A549 (cell line): Measurements from ENCODE around the gene LRRC7.

ENCODE experiments used
- EHMT2 ChIP-seq: fragments of 200-600 bp; sonication (generic); IDR thresholded peaks from 2 replicates; pipeline ENCODE4 v1.6.1; 2016; ENCODE audit warnings: antibody characterized with exemption, low read depth, mild to moderate bottlenecking, moderate library complexity
- EP300 ChIP-seq, 2 experiments: fragments of >200 bp; sonication (Bioruptor Twin); formaldehyde crosslinking; IDR thresholded peaks; 2 replicates in 1 of 2; 3 replicates in 1 of 2; pipeline ENCODE4 v1.6.1; 2016 to 2017
- FOXS1 ChIP-seq: fragments of 250-450 bp; sonication (Bioruptor Pico); IDR thresholded peaks from 2 replicates; pipeline ENCODE4 v1.5.0; 2020; ENCODE audit warnings: mild to moderate bottlenecking, moderate library complexity
- POLR2A ChIP-seq: IDR thresholded peaks from 2 replicates; pipeline ENCODE4 v1.6.1; 2012; ENCODE audit warnings: mild to moderate bottlenecking, low read length
- TF ChIP-seq, protein P1 (sequence below): fragments of >200 bp; sonication (Bioruptor Twin); formaldehyde crosslinking; IDR thresholded peaks from 3 replicates; pipeline ENCODE4 v1.5.1; 2016
- TF ChIP-seq, protein P2 (sequence below): fragments of 250-450 bp; sonication (Bioruptor Pico); IDR thresholded peaks from 2 replicates; pipeline ENCODE4 v1.5.0; 2021; ENCODE audit warnings: mild to moderate bottlenecking, moderate library complexity, borderline replicate concordance
- TF ChIP-seq, protein P3 (sequence below): IDR thresholded peaks from 2 replicates; pipeline ENCODE4 v1.6.1; 2012
- TF ChIP-seq, protein P4 (sequence below): fragments of 200-600 bp; sonication (generic); IDR thresholded peaks from 2 replicates; pipeline ENCODE4 v1.6.1; 2016; ENCODE audit warnings: antibody characterized with exemption, mild to moderate bottlenecking, moderate library complexity

DNA sequence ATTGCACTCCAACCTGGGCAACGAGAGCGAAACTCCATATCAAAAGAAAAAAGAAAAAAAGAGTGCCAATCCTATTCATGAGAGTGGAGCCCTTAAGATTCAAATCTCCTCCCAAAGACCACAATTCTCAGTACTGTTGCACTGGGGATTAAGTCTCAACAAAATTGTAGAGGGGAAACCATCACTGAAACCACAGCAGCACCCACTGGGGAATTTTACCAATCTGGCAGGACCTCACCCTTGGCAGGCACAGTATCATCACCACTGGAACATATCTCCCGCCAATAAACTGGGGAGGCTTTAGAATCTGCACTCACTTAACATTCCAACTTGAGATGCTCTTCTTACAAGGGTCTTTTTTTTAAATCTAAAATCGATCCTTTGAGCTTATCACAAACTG is 596.6 kb downstream of the LRRC7 start:
- TF ChIP-seq, protein P1, sequence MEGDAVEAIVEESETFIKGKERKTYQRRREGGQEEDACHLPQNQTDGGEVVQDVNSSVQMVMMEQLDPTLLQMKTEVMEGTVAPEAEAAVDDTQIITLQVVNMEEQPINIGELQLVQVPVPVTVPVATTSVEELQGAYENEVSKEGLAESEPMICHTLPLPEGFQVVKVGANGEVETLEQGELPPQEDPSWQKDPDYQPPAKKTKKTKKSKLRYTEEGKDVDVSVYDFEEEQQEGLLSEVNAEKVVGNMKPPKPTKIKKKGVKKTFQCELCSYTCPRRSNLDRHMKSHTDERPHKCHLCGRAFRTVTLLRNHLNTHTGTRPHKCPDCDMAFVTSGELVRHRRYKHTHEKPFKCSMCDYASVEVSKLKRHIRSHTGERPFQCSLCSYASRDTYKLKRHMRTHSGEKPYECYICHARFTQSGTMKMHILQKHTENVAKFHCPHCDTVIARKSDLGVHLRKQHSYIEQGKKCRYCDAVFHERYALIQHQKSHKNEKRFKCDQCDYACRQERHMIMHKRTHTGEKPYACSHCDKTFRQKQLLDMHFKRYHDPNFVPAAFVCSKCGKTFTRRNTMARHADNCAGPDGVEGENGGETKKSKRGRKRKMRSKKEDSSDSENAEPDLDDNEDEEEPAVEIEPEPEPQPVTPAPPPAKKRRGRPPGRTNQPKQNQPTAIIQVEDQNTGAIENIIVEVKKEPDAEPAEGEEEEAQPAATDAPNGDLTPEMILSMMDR, result no peak
- TF ChIP-seq, protein P2, sequence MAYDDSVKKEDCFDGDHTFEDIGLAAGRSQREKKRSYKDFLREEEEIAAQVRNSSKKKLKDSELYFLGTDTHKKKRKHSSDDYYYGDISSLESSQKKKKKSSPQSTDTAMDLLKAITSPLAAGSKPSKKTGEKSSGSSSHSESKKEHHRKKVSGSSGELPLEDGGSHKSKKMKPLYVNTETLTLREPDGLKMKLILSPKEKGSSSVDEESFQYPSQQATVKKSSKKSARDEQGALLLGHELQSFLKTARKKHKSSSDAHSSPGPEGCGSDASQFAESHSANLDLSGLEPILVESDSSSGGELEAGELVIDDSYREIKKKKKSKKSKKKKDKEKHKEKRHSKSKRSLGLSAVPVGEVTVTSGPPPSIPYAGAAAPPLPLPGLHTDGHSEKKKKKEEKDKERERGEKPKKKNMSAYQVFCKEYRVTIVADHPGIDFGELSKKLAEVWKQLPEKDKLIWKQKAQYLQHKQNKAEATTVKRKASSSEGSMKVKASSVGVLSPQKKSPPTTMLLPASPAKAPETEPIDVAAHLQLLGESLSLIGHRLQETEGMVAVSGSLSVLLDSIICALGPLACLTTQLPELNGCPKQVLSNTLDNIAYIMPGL (CRISPR knock-in tag), result no peak
- TF ChIP-seq FOXS1, result no peak
- TF ChIP-seq EHMT2, result no peak
- no peak for TF ChIP-seq POLR2A
- TF ChIP-seq EP300 (IDR thresholded peaks at IDR 0.05), result no peak
- TF ChIP-seq, protein P3, sequence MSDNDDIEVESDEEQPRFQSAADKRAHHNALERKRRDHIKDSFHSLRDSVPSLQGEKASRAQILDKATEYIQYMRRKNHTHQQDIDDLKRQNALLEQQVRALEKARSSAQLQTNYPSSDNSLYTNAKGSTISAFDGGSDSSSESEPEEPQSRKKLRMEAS, result no peak
- TF ChIP-seq, protein P4, sequence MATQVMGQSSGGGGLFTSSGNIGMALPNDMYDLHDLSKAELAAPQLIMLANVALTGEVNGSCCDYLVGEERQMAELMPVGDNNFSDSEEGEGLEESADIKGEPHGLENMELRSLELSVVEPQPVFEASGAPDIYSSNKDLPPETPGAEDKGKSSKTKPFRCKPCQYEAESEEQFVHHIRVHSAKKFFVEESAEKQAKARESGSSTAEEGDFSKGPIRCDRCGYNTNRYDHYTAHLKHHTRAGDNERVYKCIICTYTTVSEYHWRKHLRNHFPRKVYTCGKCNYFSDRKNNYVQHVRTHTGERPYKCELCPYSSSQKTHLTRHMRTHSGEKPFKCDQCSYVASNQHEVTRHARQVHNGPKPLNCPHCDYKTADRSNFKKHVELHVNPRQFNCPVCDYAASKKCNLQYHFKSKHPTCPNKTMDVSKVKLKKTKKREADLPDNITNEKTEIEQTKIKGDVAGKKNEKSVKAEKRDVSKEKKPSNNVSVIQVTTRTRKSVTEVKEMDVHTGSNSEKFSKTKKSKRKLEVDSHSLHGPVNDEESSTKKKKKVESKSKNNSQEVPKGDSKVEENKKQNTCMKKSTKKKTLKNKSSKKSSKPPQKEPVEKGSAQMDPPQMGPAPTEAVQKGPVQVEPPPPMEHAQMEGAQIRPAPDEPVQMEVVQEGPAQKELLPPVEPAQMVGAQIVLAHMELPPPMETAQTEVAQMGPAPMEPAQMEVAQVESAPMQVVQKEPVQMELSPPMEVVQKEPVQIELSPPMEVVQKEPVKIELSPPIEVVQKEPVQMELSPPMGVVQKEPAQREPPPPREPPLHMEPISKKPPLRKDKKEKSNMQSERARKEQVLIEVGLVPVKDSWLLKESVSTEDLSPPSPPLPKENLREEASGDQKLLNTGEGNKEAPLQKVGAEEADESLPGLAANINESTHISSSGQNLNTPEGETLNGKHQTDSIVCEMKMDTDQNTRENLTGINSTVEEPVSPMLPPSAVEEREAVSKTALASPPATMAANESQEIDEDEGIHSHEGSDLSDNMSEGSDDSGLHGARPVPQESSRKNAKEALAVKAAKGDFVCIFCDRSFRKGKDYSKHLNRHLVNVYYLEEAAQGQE, result no peak
